ENCODE results near the gene SDK2.

SDK2 gene

DNA sequence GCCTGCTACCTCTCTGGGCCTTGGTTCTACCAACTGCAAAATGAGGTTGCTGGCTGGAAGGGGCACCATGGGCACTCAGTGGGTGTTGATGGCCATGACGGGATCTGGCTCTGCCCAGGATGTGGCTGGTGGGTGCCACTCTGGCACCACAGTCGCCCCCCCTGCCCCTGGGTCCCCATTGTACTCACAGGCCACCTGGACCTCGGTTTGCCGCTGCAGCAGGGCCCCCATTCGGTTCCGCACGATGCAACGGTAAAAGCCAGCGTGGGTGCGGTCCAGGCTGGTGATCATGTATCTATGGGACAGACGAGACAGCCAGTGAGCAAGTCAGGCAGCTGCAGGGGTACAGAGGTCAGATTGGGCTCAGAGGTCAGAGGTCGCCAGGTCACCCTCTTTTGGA, 172.3 kb downstream of the SDK2 start:
- H3K79me2 ChIP-seq (ENCODE audit: control insufficient read depth, low read length) = no peaks in the 10 kb centered on the region
- H3K4me1 ChIP-seq (ENCODE audit: control insufficient read depth, low read length) = no peaks in the 10 kb centered on the region
- H3K9me2 ChIP-seq (replicated peaks; ENCODE audit: control insufficient read depth, low read length) = no peaks in the 10 kb centered on the region
- no peaks in the 10 kb centered on the region for H3F3A ChIP-seq (ENCODE audit: control insufficient read depth, insufficient read depth)
- no peaks in the 10 kb centered on the region for H4K20me1 ChIP-seq (ENCODE audit: control insufficient read depth, insufficient read depth, low read depth, low read length)
- no peak for TF ChIP-seq EZH2phosphoT487 (IDR thresholded peaks at IDR 0.05; ENCODE audit: borderline replicate concordance, low read length)
- TF ChIP-seq, protein P1, sequence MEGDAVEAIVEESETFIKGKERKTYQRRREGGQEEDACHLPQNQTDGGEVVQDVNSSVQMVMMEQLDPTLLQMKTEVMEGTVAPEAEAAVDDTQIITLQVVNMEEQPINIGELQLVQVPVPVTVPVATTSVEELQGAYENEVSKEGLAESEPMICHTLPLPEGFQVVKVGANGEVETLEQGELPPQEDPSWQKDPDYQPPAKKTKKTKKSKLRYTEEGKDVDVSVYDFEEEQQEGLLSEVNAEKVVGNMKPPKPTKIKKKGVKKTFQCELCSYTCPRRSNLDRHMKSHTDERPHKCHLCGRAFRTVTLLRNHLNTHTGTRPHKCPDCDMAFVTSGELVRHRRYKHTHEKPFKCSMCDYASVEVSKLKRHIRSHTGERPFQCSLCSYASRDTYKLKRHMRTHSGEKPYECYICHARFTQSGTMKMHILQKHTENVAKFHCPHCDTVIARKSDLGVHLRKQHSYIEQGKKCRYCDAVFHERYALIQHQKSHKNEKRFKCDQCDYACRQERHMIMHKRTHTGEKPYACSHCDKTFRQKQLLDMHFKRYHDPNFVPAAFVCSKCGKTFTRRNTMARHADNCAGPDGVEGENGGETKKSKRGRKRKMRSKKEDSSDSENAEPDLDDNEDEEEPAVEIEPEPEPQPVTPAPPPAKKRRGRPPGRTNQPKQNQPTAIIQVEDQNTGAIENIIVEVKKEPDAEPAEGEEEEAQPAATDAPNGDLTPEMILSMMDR (IDR thresholded peaks at IDR 0.05; ENCODE audit: low read depth, low read length, poor library complexity, severe bottlenecking) = no peak
- peaks cover 2% of the 10 kb centered on the region; the same call in 1 of the 2 replicates for H3K27me3 ChIP-seq (ENCODE audit: control insufficient read depth, low read length)
- no peaks in the 10 kb centered on the region for H3K36me3 ChIP-seq (ENCODE audit: control insufficient read depth, low read length)
- H3K9me3 ChIP-seq (ENCODE audit: control insufficient read depth, insufficient read depth, low read length) = no peaks in the 10 kb centered on the region
- no peak overlapping the region for H3K4me2 ChIP-seq (ENCODE audit: low read length)
- no peak overlapping the region for H3K27ac ChIP-seq (ENCODE audit: low read depth, low read length)
- no peak overlapping the region for H3K4me3 ChIP-seq (ENCODE audit: low read length)

GRCh38 chr17:73470316-73470826, 173.9 kb downstream of the SDK2 start:
- Histone ChIP-seq H3K9me3 (ENCODE audit: control insufficient read depth, insufficient read depth, low read length) (no peaks in the 10 kb centered on the region), H3K27me3 (ENCODE audit: control insufficient read depth, low read length) (peaks cover 5% of the 10 kb centered on the region; the same call in 1 of the 2 replicates), H3K4me1 (ENCODE audit: control insufficient read depth, low read length) (no peaks in the 10 kb centered on the region), H3K4me2 (ENCODE audit: low read length) (no peak overlapping the region), H3K27ac (ENCODE audit: low read depth, low read length) (no peak overlapping the region), H4K20me1 (ENCODE audit: control insufficient read depth, insufficient read depth, low read depth, low read length) (no peaks in the 10 kb centered on the region), H3K9me2 (replicated peaks; ENCODE audit: control insufficient read depth, low read length) (no peaks in the 10 kb centered on the region), H3K36me3 (ENCODE audit: control insufficient read depth, low read length) (no peaks in the 10 kb centered on the region), H3K4me3 (ENCODE audit: low read length) (no peak overlapping the region), H3F3A (ENCODE audit: control insufficient read depth, insufficient read depth) (no peaks in the 10 kb centered on the region), H3K79me2 (ENCODE audit: control insufficient read depth, low read length) (no peaks in the 10 kb centered on the region)
- TF ChIP-seq, protein P1 (IDR thresholded peaks at IDR 0.05; ENCODE audit: low read depth, low read length, poor library complexity, severe bottlenecking) = no peak
- TF ChIP-seq EZH2phosphoT487 (IDR thresholded peaks at IDR 0.05; ENCODE audit: borderline replicate concordance, low read length) = no peak

GRCh38 chr17:73469311-73469710, 174.9 kb downstream of the SDK2 start:
- Histone ChIP-seq H3K27me3 (ENCODE audit: control insufficient read depth, low read length) (peaks cover 5% of the 10 kb centered on the region; the same call in 1 of the 2 replicates), H3K9me2 (replicated peaks; ENCODE audit: control insufficient read depth, low read length) (no peaks in the 10 kb centered on the region), H4K20me1 (ENCODE audit: control insufficient read depth, insufficient read depth, low read depth, low read length) (no peaks in the 10 kb centered on the region), H3K4me3 (ENCODE audit: low read length) (no peak overlapping the region), H3K4me1 (ENCODE audit: control insufficient read depth, low read length) (no peaks in the 10 kb centered on the region), H3K4me2 (ENCODE audit: low read length) (no peak overlapping the region), H3K27ac (ENCODE audit: low read depth, low read length) (no peak overlapping the region), H3K79me2 (ENCODE audit: control insufficient read depth, low read length) (no peaks in the 10 kb centered on the region), H3F3A (ENCODE audit: control insufficient read depth, insufficient read depth) (no peaks in the 10 kb centered on the region), H3K9me3 (ENCODE audit: control insufficient read depth, insufficient read depth, low read length) (no peaks in the 10 kb centered on the region), H3K36me3 (ENCODE audit: control insufficient read depth, low read length) (no peaks in the 10 kb centered on the region)
- no peak for TF ChIP-seq EZH2phosphoT487 (IDR thresholded peaks at IDR 0.05; ENCODE audit: borderline replicate concordance, low read length)
- TF ChIP-seq, protein P1 (IDR thresholded peaks at IDR 0.05; ENCODE audit: low read depth, low read length, poor library complexity, severe bottlenecking) = no peak

Measured in DOHH2 (cell line).